Endothelial cell (in vitro differentiated cells): Measurements from ENCODE around the gene APLF. TPM values are rescaled to one million over a fixed set of nuclear protein-coding genes. Genes with fewer than 3 reads are reported as not detected.

Experiments used
- DNase-seq: peaks from one replicate; pipeline ENCODE4 v3.0.0; 2021; ENCODE audit warnings: low spot score
- H3K27ac Mint-ChIP-seq: one replicate; pipeline ENCODE4 v1.8.0; 2021; ENCODE audit warnings: mixed read lengths, inconsistent platforms; ENCODE audit not compliant: unreplicated experiment
- H3K27me3 Mint-ChIP-seq: one replicate; pipeline ENCODE4 v1.8.0; 2021; ENCODE audit warnings: mild to moderate bottlenecking, moderate library complexity, mixed read lengths, inconsistent platforms; ENCODE audit not compliant: unreplicated experiment
- H3K36me3 Mint-ChIP-seq: one replicate; pipeline ENCODE4 v1.8.0; 2021; ENCODE audit warnings: mild to moderate bottlenecking, low read depth, mixed read lengths, inconsistent platforms; ENCODE audit not compliant: unreplicated experiment
- H3K4me1 Mint-ChIP-seq: one replicate; pipeline ENCODE4 v1.8.0; 2021; ENCODE audit warnings: mild to moderate bottlenecking, mixed read lengths, inconsistent platforms; ENCODE audit not compliant: unreplicated experiment
- H3K4me3 Mint-ChIP-seq: one replicate; pipeline ENCODE4 v1.8.0; 2021; ENCODE audit warnings: mild to moderate bottlenecking, mixed read lengths, inconsistent platforms; ENCODE audit not compliant: unreplicated experiment
- H3K9me3 Mint-ChIP-seq: one replicate; pipeline ENCODE4 v1.8.0; 2021; ENCODE audit warnings: mixed read lengths, inconsistent platforms; ENCODE audit not compliant: unreplicated experiment
- CTCF ChIP-seq: fragments of 200-600 bp; sonication (generic); IDR thresholded peaks from one replicate; pipeline ENCODE4 v1.5.0; 2021; ENCODE audit warnings: antibody characterized with exemption; ENCODE audit not compliant: unreplicated experiment
- long read RNA-seq: library from polyadenylated mRNA; unstranded; transcript quantifications from one replicate; pipeline ENCODE4 v2.0.0, GENCODE V29; 2020; ENCODE audit not compliant: unreplicated experiment
- total RNA-seq: library from RNA; stranded (reverse); fragmentation: NEBNext Ultra II Directional; extraction: Animal tissue kit (Norgen Biotek cat#: 25700); gene quantifications from one replicate; pipeline ENCODE4 v1.2.1, GENCODE V29; 2021; ENCODE audit not compliant: unreplicated experiment

Gene APLF
- 12.9 TPM for total RNA-seq
- long read RNA-seq, transcript APLF-201 (10 exons, 3,847 nt) = major isoform, 5 of 7 reads
- long read RNA-seq, partial matches to known transcripts = 0 of 7 reads
- long read RNA-seq, other reads (novel, unspliced or antisense) = 2 of 7 reads

GRCh38 chr2:68467077-68467960 is at the start of gene APLF, which contains the start of gene FBXO48:
APLF (plus strand) TSS chr2:68467585; CDS start chr2:68467732, 147 bp downstream.
FBXO48 (minus strand) TSS chr2:68467294; CDS start chr2:68465145, 2,149 bp downstream.
- TF ChIP-seq CTCF = no peak
- Mint-ChIP-seq H3K4me1 (peaks cover 36% of the 10 kb centered on the region), H3K4me3 (peak within 1 kb of the TSS; percentile 99), H3K9me3 (no peaks in the 10 kb centered on the region), H3K36me3 (no peaks in the 10 kb centered on the region), H3K27ac (peak within 1 kb of the TSS; percentile 85), H3K27me3 (no peaks in the 10 kb centered on the region)
- DNase-seq = peak; percentile 90

DNA sequence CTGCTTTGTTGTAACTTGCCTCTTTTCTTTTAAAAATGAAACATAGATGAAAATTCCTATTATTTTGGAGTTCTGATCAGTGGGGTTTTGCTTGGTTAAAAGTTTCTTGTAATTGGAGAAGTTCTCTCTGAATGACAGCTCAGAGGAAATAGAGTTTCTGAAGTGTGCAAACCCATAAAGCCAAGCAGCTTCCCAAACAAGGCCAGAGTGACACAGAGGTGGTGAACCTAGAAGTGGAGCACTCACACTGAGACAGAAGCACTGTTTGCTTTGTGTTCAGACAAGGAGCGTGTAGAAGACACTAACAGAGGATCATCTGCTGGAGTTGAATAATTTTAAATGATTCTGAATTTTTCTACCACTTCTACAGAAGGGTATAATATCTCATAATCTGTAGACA is 49.5 kb upstream of the APLF start:
- no peaks in the 10 kb centered on the region for H3K9me3 Mint-ChIP-seq
- H3K4me1 Mint-ChIP-seq = no peaks in the 10 kb centered on the region
- H3K4me3 Mint-ChIP-seq = no peak overlapping the region
- TF ChIP-seq CTCF = no peak
- H3K27me3 Mint-ChIP-seq = peaks cover 2% of the 10 kb centered on the region
- no peak overlapping the region for H3K27ac Mint-ChIP-seq
- H3K36me3 Mint-ChIP-seq = no peaks in the 10 kb centered on the region
- DNase-seq = no peak

DNA sequence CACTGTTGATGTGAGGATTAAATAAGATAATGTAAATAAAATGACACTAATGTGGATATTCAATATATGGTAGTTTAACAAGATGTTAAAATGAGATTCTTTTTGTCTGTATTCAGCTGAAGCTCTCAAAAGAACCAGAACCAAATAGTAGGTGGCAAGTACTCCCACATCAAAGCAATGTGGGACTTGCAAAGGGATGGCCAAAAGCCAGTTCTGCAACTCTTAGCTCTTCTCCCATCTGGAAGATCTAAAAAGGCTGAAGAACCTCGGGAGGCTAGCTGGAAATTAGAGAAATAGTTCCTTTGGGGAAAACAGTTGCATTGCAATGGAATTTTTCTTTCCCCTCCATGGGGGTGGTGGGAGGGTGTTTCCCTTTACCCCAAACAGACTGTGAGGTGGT is 49.0 kb upstream of the APLF start:
- H3K27ac Mint-ChIP-seq = no peak overlapping the region
- DNase-seq = no peak
- TF ChIP-seq CTCF = no peak
- no peaks in the 10 kb centered on the region for H3K4me1 Mint-ChIP-seq
- H3K9me3 Mint-ChIP-seq = no peaks in the 10 kb centered on the region
- H3K27me3 Mint-ChIP-seq = peaks cover 2% of the 10 kb centered on the region
- H3K4me3 Mint-ChIP-seq = no peak overlapping the region
- no peaks in the 10 kb centered on the region for H3K36me3 Mint-ChIP-seq

- no peak for DNase-seq
- H3K27ac Mint-ChIP-seq = no peak overlapping the region
- H3K36me3 Mint-ChIP-seq = no peaks in the 10 kb centered on the region
- TF ChIP-seq CTCF = no peak
- H3K4me1 Mint-ChIP-seq = no peaks in the 10 kb centered on the region
- no peaks in the 10 kb centered on the region for H3K9me3 Mint-ChIP-seq
- no peak overlapping the region for H3K4me3 Mint-ChIP-seq
- peaks cover 2% of the 10 kb centered on the region for H3K27me3 Mint-ChIP-seq
Measured at GRCh38 chr2:68418855-68419254, 48.5 kb upstream of the APLF start.
